ENCODE data around the gene SPAG8.

- TF ChIP-seq, protein P1, sequence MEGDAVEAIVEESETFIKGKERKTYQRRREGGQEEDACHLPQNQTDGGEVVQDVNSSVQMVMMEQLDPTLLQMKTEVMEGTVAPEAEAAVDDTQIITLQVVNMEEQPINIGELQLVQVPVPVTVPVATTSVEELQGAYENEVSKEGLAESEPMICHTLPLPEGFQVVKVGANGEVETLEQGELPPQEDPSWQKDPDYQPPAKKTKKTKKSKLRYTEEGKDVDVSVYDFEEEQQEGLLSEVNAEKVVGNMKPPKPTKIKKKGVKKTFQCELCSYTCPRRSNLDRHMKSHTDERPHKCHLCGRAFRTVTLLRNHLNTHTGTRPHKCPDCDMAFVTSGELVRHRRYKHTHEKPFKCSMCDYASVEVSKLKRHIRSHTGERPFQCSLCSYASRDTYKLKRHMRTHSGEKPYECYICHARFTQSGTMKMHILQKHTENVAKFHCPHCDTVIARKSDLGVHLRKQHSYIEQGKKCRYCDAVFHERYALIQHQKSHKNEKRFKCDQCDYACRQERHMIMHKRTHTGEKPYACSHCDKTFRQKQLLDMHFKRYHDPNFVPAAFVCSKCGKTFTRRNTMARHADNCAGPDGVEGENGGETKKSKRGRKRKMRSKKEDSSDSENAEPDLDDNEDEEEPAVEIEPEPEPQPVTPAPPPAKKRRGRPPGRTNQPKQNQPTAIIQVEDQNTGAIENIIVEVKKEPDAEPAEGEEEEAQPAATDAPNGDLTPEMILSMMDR (IDR thresholded peaks at IDR 0.05; ENCODE audit: poor library complexity): no peak
- no peak for TF ChIP-seq EZH2phosphoT487 (IDR thresholded peaks at IDR 0.05; ENCODE audit: low read depth, severe bottlenecking, unreplicated experiment)
Observed at GRCh38 chr9:35858458-35858857, 46.4 kb upstream of the SPAG8 start.
